ENCODE measurements around the gene TIMM44. TPM values are rescaled to one million over a fixed set of nuclear protein-coding genes. Genes with fewer than 3 reads are reported as not detected.
A peak's percentile ranks its signal among the peaks of the same experiment; 100 is the strongest.

TIMM44 gene
- total and polyA plus RNA-seq, 8 donors = 19.8 to 83.1 (median 27.0) TPM

DNA sequence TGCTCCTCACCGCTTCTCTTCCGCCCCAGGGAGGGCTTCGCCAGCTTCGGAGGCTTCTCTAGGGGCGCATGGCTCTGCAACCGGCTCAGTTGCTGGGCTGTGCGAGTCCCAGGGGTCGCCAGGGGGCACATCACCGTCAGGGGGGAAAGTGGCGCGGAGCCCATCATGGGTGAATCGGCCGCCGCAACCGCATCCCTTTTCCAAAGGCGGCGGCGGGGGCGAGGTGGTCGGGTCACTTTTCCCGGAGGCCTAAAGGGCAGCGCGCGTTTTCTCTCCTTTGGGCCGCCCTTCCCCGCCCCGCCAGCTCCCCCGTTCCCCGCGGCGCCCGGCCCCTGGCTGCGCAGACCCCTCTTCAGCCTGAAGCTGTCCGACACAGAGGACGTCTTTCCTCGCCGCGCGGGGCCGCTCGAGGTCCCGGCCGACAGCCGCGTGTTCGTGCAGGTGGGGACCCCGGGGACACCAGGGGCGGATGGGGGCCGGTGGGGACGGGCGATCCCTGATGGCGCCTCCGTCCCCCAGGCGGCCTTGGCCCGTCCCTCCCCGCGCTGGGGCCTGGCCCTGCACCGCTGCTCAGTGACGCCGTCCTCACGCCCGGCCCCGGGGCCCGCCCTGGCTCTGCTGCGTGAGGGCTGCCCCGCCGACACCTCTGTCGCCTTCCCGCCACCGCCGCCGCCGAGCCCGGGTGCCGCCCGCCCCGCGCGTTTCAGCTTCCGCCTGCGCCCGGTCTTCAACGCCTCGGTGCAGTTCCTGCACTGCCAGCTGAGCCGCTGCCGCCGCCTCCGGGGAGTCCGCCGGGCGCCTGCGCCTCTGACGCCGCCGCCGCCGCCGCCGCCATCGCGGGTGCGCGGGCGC is 27.1 kb downstream of the TIMM44 start:
- peak in 5 of 6 donors; percentile 3 to 82 (median 50) for DNase-seq
- Histone ChIP-seq H3K4me1 (peaks cover 4 to 18% (median 10%) of the 10 kb centered on the region in 3 donors), H3K27me3 (peaks cover 0 to 6% (median 0%) of the 10 kb centered on the region in 4 donors), H3K36me3 (peaks cover 0 to 14% (median 14%) of the 10 kb centered on the region in 3 donors), H3K27ac (no peak overlapping the region), H3K9me3 (no peaks in the 10 kb centered on the region), H3K4me3 (peak overlapping the region in 2 of 4 donors; percentile 31 to 38)
- intact Hi-C loops (cut with DNase I) = no loop called here
- no peak for ATAC-seq
- no peak for FAIRE-seq
- TF ChIP-seq, protein P1, sequence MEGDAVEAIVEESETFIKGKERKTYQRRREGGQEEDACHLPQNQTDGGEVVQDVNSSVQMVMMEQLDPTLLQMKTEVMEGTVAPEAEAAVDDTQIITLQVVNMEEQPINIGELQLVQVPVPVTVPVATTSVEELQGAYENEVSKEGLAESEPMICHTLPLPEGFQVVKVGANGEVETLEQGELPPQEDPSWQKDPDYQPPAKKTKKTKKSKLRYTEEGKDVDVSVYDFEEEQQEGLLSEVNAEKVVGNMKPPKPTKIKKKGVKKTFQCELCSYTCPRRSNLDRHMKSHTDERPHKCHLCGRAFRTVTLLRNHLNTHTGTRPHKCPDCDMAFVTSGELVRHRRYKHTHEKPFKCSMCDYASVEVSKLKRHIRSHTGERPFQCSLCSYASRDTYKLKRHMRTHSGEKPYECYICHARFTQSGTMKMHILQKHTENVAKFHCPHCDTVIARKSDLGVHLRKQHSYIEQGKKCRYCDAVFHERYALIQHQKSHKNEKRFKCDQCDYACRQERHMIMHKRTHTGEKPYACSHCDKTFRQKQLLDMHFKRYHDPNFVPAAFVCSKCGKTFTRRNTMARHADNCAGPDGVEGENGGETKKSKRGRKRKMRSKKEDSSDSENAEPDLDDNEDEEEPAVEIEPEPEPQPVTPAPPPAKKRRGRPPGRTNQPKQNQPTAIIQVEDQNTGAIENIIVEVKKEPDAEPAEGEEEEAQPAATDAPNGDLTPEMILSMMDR (IDR thresholded peaks at IDR 0.05) = no peak
- 1 to 2% methylated on average over 84 to 104 of the region's 104 CpGs for WGBS, 2 donors

DNA sequence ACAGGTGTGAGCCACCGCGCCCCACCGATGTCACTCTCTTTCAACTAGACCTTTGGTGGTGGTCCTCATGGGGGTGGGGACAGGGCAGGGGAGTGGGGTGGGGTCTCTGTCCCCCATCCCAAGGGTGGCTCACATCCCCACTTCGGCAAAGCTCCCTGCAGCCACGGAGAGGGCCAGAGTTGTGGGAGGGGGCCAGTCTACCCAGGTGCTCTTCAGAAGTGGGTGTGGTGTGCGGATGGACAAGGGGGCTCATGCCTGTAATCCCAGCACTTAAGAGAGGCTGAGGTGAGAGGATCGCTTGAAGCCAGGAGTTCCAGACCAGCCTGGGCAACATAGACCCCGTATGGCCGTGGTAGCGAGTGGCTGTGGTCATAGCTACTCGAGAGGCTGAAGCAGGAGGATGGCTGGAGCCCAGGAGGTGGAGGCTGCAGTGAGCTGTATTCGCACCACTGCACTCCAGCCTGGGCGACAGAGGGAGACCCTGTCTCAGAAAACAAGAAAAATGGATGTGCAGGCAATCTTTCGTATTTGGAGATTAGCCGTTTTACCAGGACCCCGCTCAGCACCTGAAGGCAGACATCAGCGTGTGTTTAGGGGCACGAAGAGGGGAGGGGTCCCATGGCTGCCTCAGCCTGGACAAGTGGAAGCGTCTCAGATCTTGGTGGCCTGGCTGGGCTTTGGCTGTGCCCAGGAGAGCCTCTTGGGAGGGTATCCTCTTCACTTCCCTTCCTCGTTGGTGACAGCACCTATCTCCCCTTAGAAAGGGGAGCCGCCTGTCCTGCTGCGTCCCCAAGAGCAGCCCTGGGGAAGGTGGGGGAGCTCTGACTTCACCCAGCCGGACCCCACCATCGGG is 28.0 kb downstream of the TIMM44 start:
- peaks cover 4 to 23% (median 19%) of the 10 kb centered on the region in 3 donors for H3K36me3 ChIP-seq
- peaks cover 0 to 6% (median 0%) of the 10 kb centered on the region in 4 donors for H3K27me3 ChIP-seq
- DNase-seq (peak in 3 of 6 donors; percentile 5 to 33 (median 13)), FAIRE-seq (no peak), ATAC-seq (no peak)
- peaks cover 0 to 18% (median 6%) of the 10 kb centered on the region in 3 donors for H3K4me1 ChIP-seq
- intact Hi-C loops (cut with DNase I) = no loop called here
- H3K4me3 ChIP-seq = peak overlapping the region in 1 of 4 donors; percentile 38
- 37 to 51% methylated on average over 21 to 24 of the region's 24 CpGs for WGBS, 2 donors
- TF ChIP-seq, protein P1 (IDR thresholded peaks at IDR 0.05) = no peak
- H3K9me3 ChIP-seq = no peaks in the 10 kb centered on the region
- H3K27ac ChIP-seq = no peak overlapping the region

DNA sequence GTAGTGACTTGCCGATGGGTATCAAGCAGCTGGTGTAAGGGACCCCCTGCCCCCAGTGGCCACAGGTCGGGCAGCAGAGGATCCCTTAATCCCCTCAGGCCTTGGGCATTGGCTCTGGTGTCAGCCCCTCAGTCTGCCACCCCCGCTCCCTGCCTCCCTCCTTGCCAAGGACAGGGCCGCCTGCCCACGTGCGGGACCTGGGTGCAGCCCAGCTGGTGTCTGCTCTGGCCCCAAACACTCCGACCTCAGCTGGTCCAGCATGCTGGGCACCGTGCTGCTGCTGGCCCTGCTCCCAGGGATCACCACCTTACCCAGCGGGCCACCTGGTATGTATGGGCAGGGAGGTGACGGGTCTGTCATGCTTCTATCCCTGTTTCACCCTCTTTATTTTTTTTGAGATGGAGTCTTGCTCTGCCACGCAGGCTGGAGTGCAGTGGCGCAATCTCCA is 28.8 kb downstream of the TIMM44 start, which contains the start of gene TGFBR3L:
TSS of gene TGFBR3L (plus strand) at position 233 of the 448 bp plus-strand sequence.
- no peak within 1 kb of the TSS for H3K4me3 ChIP-seq
- intact Hi-C loops (cut with DNase I) = no loop called here
- H3K36me3 ChIP-seq = peaks cover 4 to 29% (median 22%) of the 10 kb centered on the region in 3 donors
- H3K4me1 ChIP-seq = peaks cover 0 to 18% (median 6%) of the 10 kb centered on the region in 3 donors
- ATAC-seq = peak in 2 of 4 donors; percentile 1 to 3
- TF ChIP-seq, protein P1 (IDR thresholded peaks at IDR 0.05) = no peak
- H3K27ac ChIP-seq = no peak within 1 kb of the TSS
- H3K9me3 ChIP-seq = no peaks in the 10 kb centered on the region
- peaks cover 0 to 6% (median 0%) of the 10 kb centered on the region in 4 donors for H3K27me3 ChIP-seq
- FAIRE-seq = no peak
- WGBS, 2 donors = 34 to 36% methylated on average over 12 of the region's 12 CpGs
- DNase-seq = peak in 4 of 6 donors; percentile 8 to 82 (median 34)

DNA sequence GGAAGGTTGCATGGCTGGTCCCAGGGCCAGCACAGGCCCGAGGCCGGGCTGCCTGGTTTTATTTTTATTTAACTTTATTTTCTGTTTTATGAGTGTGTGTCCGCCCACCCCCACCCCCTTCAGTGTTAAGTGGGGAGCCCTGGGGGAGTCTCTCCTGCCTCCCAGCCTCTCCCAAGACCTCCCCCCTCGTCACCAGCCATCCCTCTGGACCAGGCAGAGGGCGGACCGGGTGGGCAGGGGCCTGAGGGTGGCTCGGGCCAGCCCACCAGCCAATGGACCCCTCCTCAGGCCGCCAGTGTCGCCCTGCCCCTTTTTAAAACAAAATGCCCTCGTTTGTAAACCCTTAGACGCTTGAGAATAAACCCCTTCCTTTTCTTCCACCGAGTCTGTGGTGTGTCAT is 29.4 kb downstream of the TIMM44 start:
- H3K27me3 ChIP-seq = peaks cover 0 to 6% (median 0%) of the 10 kb centered on the region in 4 donors
- no peak overlapping the region for H3K27ac ChIP-seq
- H3K4me1 ChIP-seq = peaks cover 0 to 18% (median 6%) of the 10 kb centered on the region in 3 donors
- TF ChIP-seq, protein P1 (IDR thresholded peaks at IDR 0.05) = no peak
- H3K36me3 ChIP-seq = peaks cover 4 to 29% (median 22%) of the 10 kb centered on the region in 3 donors
- H3K9me3 ChIP-seq = no peaks in the 10 kb centered on the region
- WGBS, 2 donors = 50 to 52% methylated on average over 12 of the region's 12 CpGs
- intact Hi-C loops (cut with DNase I) = no loop called here
- H3K4me3 ChIP-seq = no peak overlapping the region
- ATAC-seq (no peak), DNase-seq (peak in 1 of 6 donors; percentile 30), FAIRE-seq (no peak)

Data from pancreas (tissue), 10 donors.